WERI-Rb-1 (cell line): ENCODE results near the gene RABL2A.
A peak's percentile ranks its signal among the peaks of the same experiment; 100 is the strongest.
"Not testable (repeated sequence)": the region's sequence is repeated elsewhere in the genome, so short reads cannot be mapped to it uniquely, and the experiment has no call there.

Experiments used
- DNase-seq: peaks from one replicate; pipeline ENCODE4 v3.0.0-alpha.2; 2020
- H3K27ac ChIP-seq: fragments of 250-450 bp; sonication (Bioruptor Pico); 2 replicates; pipeline ENCODE4 v1.5.1; 2020; ENCODE audit warnings: mild to moderate bottlenecking, moderate library complexity
- H3K27me3 ChIP-seq: fragments of 250-450 bp; sonication (Bioruptor Pico); 2 replicates; pipeline ENCODE4 v1.5.1; 2021; ENCODE audit warnings: mild to moderate bottlenecking, low read depth, moderate library complexity; ENCODE audit not compliant: insufficient read depth, severe bottlenecking
- H3K36me3 ChIP-seq: fragments of 250-450 bp; sonication (Bioruptor Pico); 2 replicates; pipeline ENCODE4 v1.5.1; 2020; ENCODE audit warnings: mild to moderate bottlenecking, moderate library complexity
- H3K4me3 ChIP-seq: 2 replicates; pipeline ENCODE4 v1.5.1; 2011; ENCODE audit warnings: low read depth, mild to moderate bottlenecking, control low read depth, low read length
- H3K9me3 ChIP-seq: fragments of 250-450 bp; sonication (Bioruptor Pico); 2 replicates; pipeline ENCODE4 v1.5.1; 2021; ENCODE audit warnings: mild to moderate bottlenecking, moderate library complexity; ENCODE audit not compliant: severe bottlenecking

The RABL2A gene

GRCh38 chr2:113632849-113633345, 5.8 kb downstream of the RABL2A start:
- H3K27me3 ChIP-seq: not testable (repeated sequence)

GRCh38 chr2:113635358-113635757, 8.3 kb downstream of the RABL2A start:
- not testable (repeated sequence) for H3K27ac ChIP-seq

More at GRCh38 chr2:113632849-113633345, 5.8 kb downstream of the RABL2A start:
- not testable (repeated sequence) for H3K4me3 ChIP-seq, H3K36me3 ChIP-seq, DNase-seq, H3K9me3 ChIP-seq, H3K27ac ChIP-seq

DNA sequence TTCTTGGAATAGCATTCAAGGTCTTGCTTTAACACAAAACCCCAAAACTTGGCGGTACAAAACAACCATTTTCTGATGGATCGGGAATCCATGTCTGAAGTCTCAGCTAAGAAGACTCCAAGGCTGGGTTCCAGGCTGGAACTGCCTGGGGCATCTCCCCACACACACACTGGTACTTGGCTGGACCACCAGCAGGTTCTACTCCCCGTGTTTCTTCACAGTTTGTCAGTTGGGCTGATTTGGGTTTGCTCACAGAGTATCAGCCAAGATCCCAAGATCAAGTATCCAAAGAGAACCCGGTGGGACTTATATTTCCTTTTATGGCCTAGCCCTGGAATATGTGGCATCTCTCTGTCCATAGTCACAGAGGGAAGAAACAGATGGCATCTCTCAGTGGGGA, 9.2 kb downstream of the RABL2A start:
- H3K36me3 ChIP-seq: not testable (repeated sequence)

More at GRCh38 chr2:113635358-113635757, 8.3 kb downstream of the RABL2A start:
- not testable (repeated sequence) for H3K4me3 ChIP-seq, H3K9me3 ChIP-seq, DNase-seq, H3K27me3 ChIP-seq, H3K36me3 ChIP-seq

GRCh38 chr2:113638084-113638483, 11.0 kb downstream of the RABL2A start:
- H3K36me3 ChIP-seq, H3K27me3 ChIP-seq, H3K9me3 ChIP-seq, DNase-seq, H3K4me3 ChIP-seq, H3K27ac ChIP-seq: not testable (repeated sequence)

More for the DNA sequence above, 9.2 kb downstream of the RABL2A start:
- not testable (repeated sequence) for H3K27me3 ChIP-seq, H3K4me3 ChIP-seq, DNase-seq, H3K27ac ChIP-seq, H3K9me3 ChIP-seq

- not testable (repeated sequence) for DNase-seq, H3K9me3 ChIP-seq, H3K4me3 ChIP-seq, H3K36me3 ChIP-seq, H3K27ac ChIP-seq, H3K27me3 ChIP-seq
These were observed 19.2 kb downstream of the RABL2A start for GRCh38 chr2:113646217-113646616.

GRCh38 chr2:113650834-113651815, 24.1 kb downstream of the RABL2A start:
- not testable (repeated sequence) for H3K36me3 ChIP-seq, H3K27me3 ChIP-seq, H3K9me3 ChIP-seq, H3K27ac ChIP-seq, H3K4me3 ChIP-seq, DNase-seq

GRCh38 chr2:113652599-113652998, 25.5 kb downstream of the RABL2A start:
- not testable (repeated sequence) for H3K27ac ChIP-seq, DNase-seq, H3K9me3 ChIP-seq, H3K36me3 ChIP-seq, H3K27me3 ChIP-seq, H3K4me3 ChIP-seq

- H3K27me3 ChIP-seq, H3K27ac ChIP-seq, H3K9me3 ChIP-seq, H3K36me3 ChIP-seq, H3K4me3 ChIP-seq, DNase-seq: not testable (repeated sequence)
These were observed 29.1 kb downstream of the RABL2A start for GRCh38 chr2:113656031-113656624.

DNA sequence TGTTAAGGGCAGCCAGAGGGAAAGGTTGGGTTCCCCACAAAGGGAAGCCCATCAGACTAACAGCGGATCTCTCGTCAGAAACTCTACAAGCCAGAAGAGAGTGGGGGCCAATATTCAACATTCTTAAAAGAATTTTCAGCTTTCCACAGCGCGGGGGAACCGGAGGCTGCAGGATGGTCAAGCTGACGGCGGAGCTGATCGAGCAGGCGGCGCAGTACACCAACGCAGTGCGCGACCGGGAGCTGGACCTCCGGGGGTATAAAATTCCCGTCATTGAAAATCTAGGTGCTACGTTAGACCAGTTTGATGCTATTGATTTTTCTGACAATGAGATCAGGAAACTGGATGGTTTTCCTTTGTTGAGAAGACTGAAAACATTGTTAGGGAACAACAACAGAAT, 30.7 kb downstream of the RABL2A start:
- not testable (repeated sequence) for DNase-seq, H3K9me3 ChIP-seq, H3K27ac ChIP-seq, H3K27me3 ChIP-seq, H3K4me3 ChIP-seq, H3K36me3 ChIP-seq

- not testable (repeated sequence) for H3K9me3 ChIP-seq, H3K36me3 ChIP-seq, H3K27ac ChIP-seq, DNase-seq, H3K4me3 ChIP-seq, H3K27me3 ChIP-seq
These were observed 36.4 kb downstream of the RABL2A start for GRCh38 chr2:113663285-113664060.

GRCh38 chr2:113664761-113665533, 37.9 kb downstream of the RABL2A start:
- H3K4me3 ChIP-seq, DNase-seq, H3K27me3 ChIP-seq, H3K27ac ChIP-seq, H3K36me3 ChIP-seq, H3K9me3 ChIP-seq: not testable (repeated sequence)

- not testable (repeated sequence) for H3K9me3 ChIP-seq, H3K27me3 ChIP-seq, H3K36me3 ChIP-seq
- Histone ChIP-seq H3K4me3 (peak overlapping the region; percentile 24), H3K27ac (peak overlapping the region; percentile 71)
- DNase-seq: peak; percentile 89
These were observed 41.9 kb downstream of the RABL2A start for GRCh38 chr2:113669013-113669412.
